ENCODE results near the gene EPB41L2. TPM values are rescaled to one million over a fixed set of nuclear protein-coding genes. Genes with fewer than 3 reads are reported as not detected.

EPB41L2 gene
- total RNA-seq, 1 experiment from 2014 or later, result 22.5 TPM

DNA sequence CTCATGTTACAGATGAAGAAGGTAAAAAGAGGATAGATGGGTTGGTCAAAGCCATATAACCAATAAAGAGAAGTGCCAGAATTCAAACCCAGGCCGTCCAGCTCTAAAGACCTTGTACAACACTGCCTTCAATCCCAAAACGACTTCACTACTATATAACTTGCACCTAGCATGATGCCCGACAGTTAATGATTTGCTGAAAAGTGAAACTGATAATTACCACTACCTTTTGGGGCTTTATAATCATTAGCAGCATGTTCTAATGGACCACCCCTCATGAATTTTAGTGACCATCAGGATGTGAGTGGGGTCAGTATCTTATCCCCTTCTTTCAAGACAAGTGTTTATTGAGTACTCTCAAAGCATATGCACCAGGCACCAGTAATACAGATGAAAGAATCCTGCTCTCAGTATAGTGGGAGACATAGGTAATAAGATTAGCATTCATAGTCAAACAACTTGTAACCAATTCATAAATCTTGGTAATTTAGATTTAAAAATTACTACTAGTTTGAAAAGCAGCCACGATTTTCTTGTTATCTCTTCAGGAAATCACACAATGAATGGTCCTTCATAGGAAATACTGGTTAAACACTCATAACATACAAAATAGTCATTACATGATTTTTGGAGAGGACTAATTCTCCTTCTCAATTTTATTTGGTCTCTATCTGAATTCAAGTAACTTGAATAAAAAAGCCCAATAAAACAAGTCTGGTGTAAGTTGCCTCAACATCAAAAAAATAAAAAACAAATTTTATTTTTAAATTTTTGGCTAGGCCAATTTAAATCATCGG is 98.0 kb downstream of the EPB41L2 start:
- no peak overlapping the region for H3K27ac Mint-ChIP-seq (ENCODE audit: low read depth, unreplicated experiment)
- CTCF ChIA-PET, result no interaction called here

DNA sequence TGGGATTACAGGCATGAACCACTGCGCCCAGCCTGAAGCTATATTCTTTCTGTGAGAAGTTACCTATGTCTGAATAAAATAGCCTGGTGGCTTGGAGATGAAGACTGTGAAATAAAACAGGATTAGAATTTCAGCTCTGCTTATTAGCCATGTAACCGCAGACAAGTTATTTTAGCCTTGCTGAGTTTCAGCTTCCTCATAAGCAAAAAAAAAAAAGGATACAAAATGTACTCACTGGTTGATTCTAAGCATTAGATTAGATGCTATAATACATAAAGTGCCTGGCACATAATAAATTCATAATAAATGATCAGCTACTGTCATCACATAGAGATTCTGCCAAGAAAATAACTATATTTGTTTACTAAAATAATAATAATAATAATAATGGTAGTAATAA is 98.8 kb downstream of the EPB41L2 start:
- Mint-ChIP-seq H3K27ac (ENCODE audit: low read depth, unreplicated experiment) (no peak overlapping the region), H3K4me1 (ENCODE audit: insufficient read depth, unreplicated experiment) (no peaks in the 10 kb centered on the region), H3K36me3 (ENCODE audit: insufficient read depth, unreplicated experiment) (no peaks in the 10 kb centered on the region), H3K27me3 (ENCODE audit: insufficient read depth, unreplicated experiment) (no peaks in the 10 kb centered on the region), H3K9me3 (ENCODE audit: unreplicated experiment) (no peaks in the 10 kb centered on the region), H3K4me3 (ENCODE audit: unreplicated experiment) (no peak overlapping the region)
- intact Hi-C loops (cut with micrococcal nuclease), result no loop called here
- BruUV-seq (replicated peaks), result no TSS peak
- POLR2A ChIA-PET, result no interaction called here
- TF ChIP-seq, protein P1, sequence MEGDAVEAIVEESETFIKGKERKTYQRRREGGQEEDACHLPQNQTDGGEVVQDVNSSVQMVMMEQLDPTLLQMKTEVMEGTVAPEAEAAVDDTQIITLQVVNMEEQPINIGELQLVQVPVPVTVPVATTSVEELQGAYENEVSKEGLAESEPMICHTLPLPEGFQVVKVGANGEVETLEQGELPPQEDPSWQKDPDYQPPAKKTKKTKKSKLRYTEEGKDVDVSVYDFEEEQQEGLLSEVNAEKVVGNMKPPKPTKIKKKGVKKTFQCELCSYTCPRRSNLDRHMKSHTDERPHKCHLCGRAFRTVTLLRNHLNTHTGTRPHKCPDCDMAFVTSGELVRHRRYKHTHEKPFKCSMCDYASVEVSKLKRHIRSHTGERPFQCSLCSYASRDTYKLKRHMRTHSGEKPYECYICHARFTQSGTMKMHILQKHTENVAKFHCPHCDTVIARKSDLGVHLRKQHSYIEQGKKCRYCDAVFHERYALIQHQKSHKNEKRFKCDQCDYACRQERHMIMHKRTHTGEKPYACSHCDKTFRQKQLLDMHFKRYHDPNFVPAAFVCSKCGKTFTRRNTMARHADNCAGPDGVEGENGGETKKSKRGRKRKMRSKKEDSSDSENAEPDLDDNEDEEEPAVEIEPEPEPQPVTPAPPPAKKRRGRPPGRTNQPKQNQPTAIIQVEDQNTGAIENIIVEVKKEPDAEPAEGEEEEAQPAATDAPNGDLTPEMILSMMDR (IDR thresholded peaks at IDR 0.05; ENCODE audit: unreplicated experiment), result no peak
- DNase-seq (ENCODE audit: unreplicated experiment), result no peak
- CTCF ChIA-PET, result no interaction called here

More for the DNA sequence above, 98.0 kb downstream of the EPB41L2 start:
- DNase-seq (ENCODE audit: unreplicated experiment), result no peak
- intact Hi-C loops (cut with micrococcal nuclease), result no loop called here
- H3K4me1 Mint-ChIP-seq (ENCODE audit: insufficient read depth, unreplicated experiment), result no peaks in the 10 kb centered on the region
- no TSS peak for BruUV-seq (replicated peaks)
- H3K27me3 Mint-ChIP-seq (ENCODE audit: insufficient read depth, unreplicated experiment), result no peaks in the 10 kb centered on the region
- no peaks in the 10 kb centered on the region for H3K9me3 Mint-ChIP-seq (ENCODE audit: unreplicated experiment)
- H3K36me3 Mint-ChIP-seq (ENCODE audit: insufficient read depth, unreplicated experiment), result no peaks in the 10 kb centered on the region
- POLR2A ChIA-PET, result no interaction called here
- no peak overlapping the region for H3K4me3 Mint-ChIP-seq (ENCODE audit: unreplicated experiment)
- TF ChIP-seq, protein P1 (IDR thresholded peaks at IDR 0.05; ENCODE audit: unreplicated experiment), result no peak

DNA sequence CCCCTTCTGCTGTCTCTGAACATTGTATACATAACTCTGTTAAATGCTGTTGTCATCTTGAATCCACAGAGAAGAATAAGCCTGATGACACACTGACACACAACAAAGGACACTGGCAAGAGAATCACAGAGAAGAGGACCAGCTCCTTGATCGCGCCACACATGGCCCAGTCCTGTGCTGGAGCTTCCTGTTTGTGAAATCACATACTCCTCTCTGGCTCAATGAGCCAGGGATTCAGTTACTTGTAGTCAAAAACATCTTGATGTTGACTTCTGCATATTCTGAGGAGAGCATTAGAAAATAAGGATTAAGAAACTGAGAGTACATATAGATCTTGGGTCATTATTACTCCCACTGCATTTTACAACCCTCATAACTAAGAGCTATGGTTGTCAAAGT is 100.1 kb downstream of the EPB41L2 start:
- no peak overlapping the region for H3K27ac Mint-ChIP-seq (ENCODE audit: low read depth, unreplicated experiment)
- no peak for DNase-seq (ENCODE audit: unreplicated experiment)
- H3K27me3 Mint-ChIP-seq (ENCODE audit: insufficient read depth, unreplicated experiment), result no peaks in the 10 kb centered on the region
- intact Hi-C loops (cut with micrococcal nuclease), result no loop called here
- no TSS peak for BruUV-seq (replicated peaks)
- no peak overlapping the region for H3K4me3 Mint-ChIP-seq (ENCODE audit: unreplicated experiment)
- TF ChIP-seq, protein P1 (IDR thresholded peaks at IDR 0.05; ENCODE audit: unreplicated experiment), result no peak
- POLR2A ChIA-PET, result no interaction called here
- no peaks in the 10 kb centered on the region for H3K9me3 Mint-ChIP-seq (ENCODE audit: unreplicated experiment)
- CTCF ChIA-PET, result interaction anchor here (0.6 kb wide), 1 partner anchor 42 kb away, joined by 5 read pairs; no protein-coding TSS in a partner anchor
- H3K36me3 Mint-ChIP-seq (ENCODE audit: insufficient read depth, unreplicated experiment), result no peaks in the 10 kb centered on the region
- no peaks in the 10 kb centered on the region for H3K4me1 Mint-ChIP-seq (ENCODE audit: insufficient read depth, unreplicated experiment)

DNA sequence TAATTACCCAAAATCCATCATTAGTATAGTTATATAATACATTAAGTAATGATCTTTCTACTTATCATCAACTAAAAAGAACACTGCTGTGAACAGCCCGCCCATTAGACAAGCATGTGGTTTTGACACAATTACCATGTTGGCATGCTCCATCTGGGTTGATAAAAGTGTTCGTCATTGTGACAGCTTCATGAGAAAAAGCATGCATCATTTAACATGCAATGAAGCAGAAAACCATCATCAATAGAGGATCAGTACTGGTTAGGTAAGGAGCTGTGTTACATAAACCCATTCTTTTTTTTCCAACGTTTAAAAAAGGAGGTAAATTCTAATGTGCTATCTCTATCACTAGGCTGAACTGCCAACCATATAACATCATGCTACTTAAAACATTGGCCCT is 101.9 kb downstream of the EPB41L2 start:
- Mint-ChIP-seq H3K27ac (ENCODE audit: low read depth, unreplicated experiment) (no peak overlapping the region), H3K36me3 (ENCODE audit: insufficient read depth, unreplicated experiment) (no peaks in the 10 kb centered on the region), H3K27me3 (ENCODE audit: insufficient read depth, unreplicated experiment) (no peaks in the 10 kb centered on the region), H3K9me3 (ENCODE audit: unreplicated experiment) (no peaks in the 10 kb centered on the region), H3K4me3 (ENCODE audit: unreplicated experiment) (no peak overlapping the region), H3K4me1 (ENCODE audit: insufficient read depth, unreplicated experiment) (no peaks in the 10 kb centered on the region)
- POLR2A ChIA-PET, result no interaction called here
- DNase-seq (ENCODE audit: unreplicated experiment), result no peak
- intact Hi-C loops (cut with micrococcal nuclease), result no loop called here
- CTCF ChIA-PET, result no interaction called here
- BruUV-seq (replicated peaks), result no TSS peak
- TF ChIP-seq, protein P1 (IDR thresholded peaks at IDR 0.05; ENCODE audit: unreplicated experiment), result no peak
